ENCODE data around the gene GFAP.

GFAP gene

DNA sequence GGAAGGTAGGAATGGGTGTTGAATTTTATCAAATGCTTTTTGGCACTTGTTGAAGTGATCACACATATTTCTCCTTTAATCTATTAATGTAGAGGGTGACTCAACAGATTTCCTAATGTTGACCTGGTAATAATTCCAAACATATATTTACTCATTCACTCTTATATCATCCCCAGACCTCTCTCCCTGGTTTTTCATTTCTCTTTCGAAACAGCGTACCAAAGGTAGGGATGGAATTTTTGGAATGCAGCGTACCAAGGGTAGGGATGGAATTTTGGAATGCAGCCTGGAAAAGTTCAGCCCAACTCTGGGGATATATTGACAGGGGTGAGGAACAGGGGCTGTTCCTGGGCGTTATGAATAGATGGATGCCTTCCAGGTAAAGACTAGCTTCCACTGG is 25.0 kb upstream of the GFAP start:
- TF ChIP-seq, protein P1, sequence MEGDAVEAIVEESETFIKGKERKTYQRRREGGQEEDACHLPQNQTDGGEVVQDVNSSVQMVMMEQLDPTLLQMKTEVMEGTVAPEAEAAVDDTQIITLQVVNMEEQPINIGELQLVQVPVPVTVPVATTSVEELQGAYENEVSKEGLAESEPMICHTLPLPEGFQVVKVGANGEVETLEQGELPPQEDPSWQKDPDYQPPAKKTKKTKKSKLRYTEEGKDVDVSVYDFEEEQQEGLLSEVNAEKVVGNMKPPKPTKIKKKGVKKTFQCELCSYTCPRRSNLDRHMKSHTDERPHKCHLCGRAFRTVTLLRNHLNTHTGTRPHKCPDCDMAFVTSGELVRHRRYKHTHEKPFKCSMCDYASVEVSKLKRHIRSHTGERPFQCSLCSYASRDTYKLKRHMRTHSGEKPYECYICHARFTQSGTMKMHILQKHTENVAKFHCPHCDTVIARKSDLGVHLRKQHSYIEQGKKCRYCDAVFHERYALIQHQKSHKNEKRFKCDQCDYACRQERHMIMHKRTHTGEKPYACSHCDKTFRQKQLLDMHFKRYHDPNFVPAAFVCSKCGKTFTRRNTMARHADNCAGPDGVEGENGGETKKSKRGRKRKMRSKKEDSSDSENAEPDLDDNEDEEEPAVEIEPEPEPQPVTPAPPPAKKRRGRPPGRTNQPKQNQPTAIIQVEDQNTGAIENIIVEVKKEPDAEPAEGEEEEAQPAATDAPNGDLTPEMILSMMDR (IDR thresholded peaks at IDR 0.05; ENCODE audit: insufficient read depth, low read length, poor library complexity, severe bottlenecking), result no peak
- no peak for TF ChIP-seq EZH2phosphoT487 (conservative IDR thresholded peaks at IDR 0.05; ENCODE audit: low read length)
- Histone ChIP-seq H3K4me2 (ENCODE audit: low read depth, low read length, poor library complexity, severe bottlenecking) (no peak overlapping the region), H3K9me3 (ENCODE audit: insufficient read depth, low read length) (no peaks in the 10 kb centered on the region), H4K20me1 (ENCODE audit: low read depth, low read length) (peaks cover 10% of the 10 kb centered on the region), H3K9me2 (replicated peaks; ENCODE audit: insufficient read depth, low read length) (no peaks in the 10 kb centered on the region), H3K27ac (ENCODE audit: low read depth, low read length) (no peak overlapping the region), H2AFZ (ENCODE audit: low read depth, low read length, severe bottlenecking) (no peak overlapping the region), H3K27me3 (ENCODE audit: low read length) (no peaks in the 10 kb centered on the region), H3K36me3 (ENCODE audit: low read length) (peaks cover 40% of the 10 kb centered on the region), H3F3A (ENCODE audit: insufficient read depth) (0 out of 2 replicates have a peak, but pooled peaks cover 4% of the 10 kb centered on the region), H3K9ac (ENCODE audit: low read length) (no peak overlapping the region), H3K4me3 (ENCODE audit: insufficient read depth, low read length, poor library complexity, severe bottlenecking) (no peak overlapping the region), H3K79me2 (ENCODE audit: insufficient read depth, low read length) (peaks cover 91% of the 10 kb centered on the region)

DNA sequence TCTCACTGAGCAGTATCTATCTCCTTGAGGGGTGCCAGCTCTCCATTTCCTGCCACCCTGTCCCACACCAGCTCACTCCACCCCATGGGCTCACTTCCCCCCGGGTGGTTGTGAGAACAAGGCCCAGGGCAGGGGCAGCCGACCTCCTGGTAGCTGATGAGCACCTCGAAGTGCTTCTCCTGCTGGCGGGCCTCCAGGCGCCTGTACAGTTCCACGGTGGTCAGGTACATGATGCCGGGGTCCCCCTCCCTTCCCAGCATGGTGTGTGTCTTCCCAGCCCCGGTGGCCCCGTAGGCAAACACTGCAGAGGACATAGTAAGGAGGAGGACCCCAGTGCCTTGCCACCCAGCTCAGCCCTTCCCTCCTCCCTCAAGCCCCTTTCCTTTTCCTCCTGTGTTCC is 19.8 kb upstream of the GFAP start:
- Histone ChIP-seq H3K4me2 (ENCODE audit: low read depth, low read length, poor library complexity, severe bottlenecking) (no peak overlapping the region), H2AFZ (ENCODE audit: low read depth, low read length, severe bottlenecking) (no peak overlapping the region), H4K20me1 (ENCODE audit: low read depth, low read length) (peaks cover 6% of the 10 kb centered on the region), H3K27me3 (ENCODE audit: low read length) (no peaks in the 10 kb centered on the region), H3K4me3 (ENCODE audit: insufficient read depth, low read length, poor library complexity, severe bottlenecking) (no peak overlapping the region), H3K79me2 (ENCODE audit: insufficient read depth, low read length) (peaks cover 39% of the 10 kb centered on the region), H3K9me3 (ENCODE audit: insufficient read depth, low read length) (no peaks in the 10 kb centered on the region), H3K27ac (ENCODE audit: low read depth, low read length) (no peak overlapping the region), H3K9me2 (replicated peaks; ENCODE audit: insufficient read depth, low read length) (no peaks in the 10 kb centered on the region), H3K9ac (ENCODE audit: low read length) (no peak overlapping the region), H3F3A (ENCODE audit: insufficient read depth) (0 out of 2 replicates have a peak, but pooled peaks cover 4% of the 10 kb centered on the region), H3K36me3 (ENCODE audit: low read length) (peaks cover 25% of the 10 kb centered on the region)
- no peak for TF ChIP-seq EZH2phosphoT487 (conservative IDR thresholded peaks at IDR 0.05; ENCODE audit: low read length)
- TF ChIP-seq, protein P1 (IDR thresholded peaks at IDR 0.05; ENCODE audit: insufficient read depth, low read length, poor library complexity, severe bottlenecking), result no peak

DNA sequence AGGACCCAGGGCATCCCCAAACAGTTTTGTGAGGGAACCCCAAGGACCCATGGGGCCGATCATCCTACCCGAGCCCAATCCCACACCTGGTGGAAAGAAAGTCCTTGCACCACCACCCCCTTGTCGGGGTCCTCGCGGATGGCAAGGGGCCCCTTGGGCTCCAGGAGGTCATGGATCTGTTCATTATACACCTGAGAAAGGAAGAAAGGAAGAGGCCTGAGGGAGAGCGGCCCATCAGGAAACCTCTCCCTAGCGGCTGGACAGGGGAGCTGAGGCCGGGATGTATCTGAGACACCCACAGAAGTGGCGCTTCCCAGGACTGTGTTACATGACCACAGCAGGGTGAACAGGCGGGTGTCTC is 19.4 kb upstream of the GFAP start:
- H3K79me2 ChIP-seq (ENCODE audit: insufficient read depth, low read length), result peaks cover 36% of the 10 kb centered on the region
- TF ChIP-seq EZH2phosphoT487 (conservative IDR thresholded peaks at IDR 0.05; ENCODE audit: low read length), result no peak
- TF ChIP-seq, protein P1 (IDR thresholded peaks at IDR 0.05; ENCODE audit: insufficient read depth, low read length, poor library complexity, severe bottlenecking), result no peak
- H3K36me3 ChIP-seq (ENCODE audit: low read length), result peaks cover 26% of the 10 kb centered on the region
- no peak overlapping the region for H3K27ac ChIP-seq (ENCODE audit: low read depth, low read length)
- no peaks in the 10 kb centered on the region for H3K9me3 ChIP-seq (ENCODE audit: insufficient read depth, low read length)
- no peak overlapping the region for H3K9ac ChIP-seq (ENCODE audit: low read length)
- H2AFZ ChIP-seq (ENCODE audit: low read depth, low read length, severe bottlenecking), result no peak overlapping the region
- no peak overlapping the region for H3K4me3 ChIP-seq (ENCODE audit: insufficient read depth, low read length, poor library complexity, severe bottlenecking)
- no peaks in the 10 kb centered on the region for H3K27me3 ChIP-seq (ENCODE audit: low read length)
- H3K4me2 ChIP-seq (ENCODE audit: low read depth, low read length, poor library complexity, severe bottlenecking), result no peak overlapping the region
- no peaks in the 10 kb centered on the region for H3K9me2 ChIP-seq (replicated peaks; ENCODE audit: insufficient read depth, low read length)
- H3F3A ChIP-seq (ENCODE audit: insufficient read depth), result 0 out of 2 replicates have a peak, but pooled peaks cover 8% of the 10 kb centered on the region
- peaks cover 6% of the 10 kb centered on the region for H4K20me1 ChIP-seq (ENCODE audit: low read depth, low read length)
